Upper lobe of right lung (tissue), 1 donor: ENCODE measurements around the gene FAP. TPM values are rescaled to one million over a fixed set of nuclear protein-coding genes. Genes with fewer than 3 reads are reported as not detected.

Experiments
- ATAC-seq: fragments of 200-7000 bp; cut with Tn5 transposase; one replicate; pipeline ENCODE4 v1.9.1; 2020; ENCODE audit warnings: mild to moderate bottlenecking, moderate library complexity
- DNase-seq: peaks from one replicate; pipeline ENCODE4 v3.0.0-alpha.2; 2020
- H3K27ac ChIP-seq: fragments of 200-600 bp; one replicate; pipeline ENCODE4 v1.8.0; 2022
- H3K27me3 ChIP-seq: fragments of 200-600 bp; one replicate; pipeline ENCODE4 v1.8.0; 2022; ENCODE audit warnings: mild to moderate bottlenecking
- H3K36me3 ChIP-seq: fragments of 200-600 bp; one replicate; pipeline ENCODE4 v1.8.0; 2022
- H3K4me1 ChIP-seq: fragments of 200-600 bp; one replicate; pipeline ENCODE4 v1.8.0; 2022
- H3K4me3 ChIP-seq: fragments of 200-600 bp; one replicate; pipeline ENCODE4 v1.8.0; 2022; ENCODE audit warnings: mild to moderate bottlenecking
- H3K9me3 ChIP-seq: fragments of 200-600 bp; one replicate; pipeline ENCODE4 v1.8.0; 2022
- CTCF ChIP-seq: fragments of 200-600 bp; IDR thresholded peaks from one replicate; pipeline ENCODE4 v1.8.0; 2022; ENCODE audit warnings: antibody characterized with exemption
- intact Hi-C: fragments of 100-400 bp; cut with DNase I; formaldehyde crosslinking; loops from one replicate; pipeline ENCODE4 v1.11.0; 2022
- total RNA-seq: library from RNA; stranded (reverse); fragmentation: NEBNext Ultra II Directional; extraction: Animal tissue kit (Norgen Biotek cat#: 25700); gene quantifications from one replicate; pipeline ENCODE4 v1.2.1, GENCODE V29; 2021
- donor health status: DM: no; HTN: yes; CAD: no; lungs with severe emphysema.

FAP gene
- total RNA-seq, 1 donor from 2014 or later = 5.4 TPM

- ATAC-seq = no peak
- no peak for TF ChIP-seq CTCF
- intact Hi-C loops = no loop called here
- H3K4me1 ChIP-seq = peaks cover 17% of the 10 kb centered on the region
- H3K4me3 ChIP-seq = peak overlapping the region; percentile 23
- DNase-seq = no peak
- H3K27ac ChIP-seq = peak overlapping the region; percentile 44
- no peaks in the 10 kb centered on the region for H3K36me3 ChIP-seq
- no peaks in the 10 kb centered on the region for H3K27me3 ChIP-seq
- no peaks in the 10 kb centered on the region for H3K9me3 ChIP-seq
Observed at GRCh38 chr2:162242586-162243280, 512 bp downstream of the FAP start.

GRCh38 chr2:162241571-162241970, 1.7 kb downstream of the FAP start:
- DNase-seq (no peak), ATAC-seq (no peak)
- no peak overlapping the region for H3K27ac ChIP-seq
- no peaks in the 10 kb centered on the region for H3K9me3 ChIP-seq
- no peaks in the 10 kb centered on the region for H3K36me3 ChIP-seq
- no peak overlapping the region for H3K4me3 ChIP-seq
- intact Hi-C loops = no loop called here
- no peak for TF ChIP-seq CTCF
- peaks cover 17% of the 10 kb centered on the region for H3K4me1 ChIP-seq
- H3K27me3 ChIP-seq = no peaks in the 10 kb centered on the region

- no peak for ATAC-seq
- H3K9me3 ChIP-seq = no peaks in the 10 kb centered on the region
- no peak overlapping the region for H3K27ac ChIP-seq
- H3K4me3 ChIP-seq = no peak overlapping the region
- DNase-seq = no peak
- H3K4me1 ChIP-seq = no peaks in the 10 kb centered on the region
- H3K36me3 ChIP-seq = no peaks in the 10 kb centered on the region
- no peak for TF ChIP-seq CTCF
- intact Hi-C loops = no loop called here
- no peaks in the 10 kb centered on the region for H3K27me3 ChIP-seq
Observed at GRCh38 chr2:162234620-162235462, 8.4 kb downstream of the FAP start.

- no peak for ATAC-seq
- intact Hi-C loops = no loop called here
- no peak for TF ChIP-seq CTCF
Observed at GRCh38 chr2:162233197-162233596, 10.0 kb downstream of the FAP start.

GRCh38 chr2:162232671-162233070, 10.6 kb downstream of the FAP start:
- no peak for TF ChIP-seq CTCF
- no peak for DNase-seq
- Histone ChIP-seq H3K27ac (no peak overlapping the region), H3K4me3 (no peak overlapping the region), H3K36me3 (no peaks in the 10 kb centered on the region), H3K27me3 (no peaks in the 10 kb centered on the region), H3K9me3 (no peaks in the 10 kb centered on the region), H3K4me1 (no peaks in the 10 kb centered on the region)
- intact Hi-C loops = no loop called here
- no peak for ATAC-seq

More at GRCh38 chr2:162233197-162233596, 10.0 kb downstream of the FAP start:
- H3K27ac ChIP-seq = no peak overlapping the region
- no peak for DNase-seq
- H3K4me1 ChIP-seq = no peaks in the 10 kb centered on the region
- H3K4me3 ChIP-seq = no peak overlapping the region
- no peaks in the 10 kb centered on the region for H3K36me3 ChIP-seq
- no peaks in the 10 kb centered on the region for H3K9me3 ChIP-seq
- no peaks in the 10 kb centered on the region for H3K27me3 ChIP-seq
